HG02884 (cell line): ENCODE data around the gene CENPL.
"Not testable (repeated sequence)": the region's sequence is repeated elsewhere in the genome, so short reads cannot be mapped to it uniquely, and the experiment has no call there.

Source experiments
- ATAC-seq: cut with Tn5 transposase; IDR thresholded peaks from one replicate; pipeline ENCODE4 v1.9.1; 2021; ENCODE audit warnings: mild to moderate bottlenecking, moderate library complexity; ENCODE audit not compliant: unreplicated experiment

Gene CENPL

GRCh38 chr1:173764331-173764730 lies 60.4 kb downstream of the CENPL start:
- ATAC-seq, result not testable (repeated sequence)

- ATAC-seq, result no peak
Observed at GRCh38 chr1:173758980-173759379, 65.7 kb downstream of the CENPL start.

- no peak for ATAC-seq
Observed at GRCh38 chr1:173758110-173758509, 66.6 kb downstream of the CENPL start.

DNA sequence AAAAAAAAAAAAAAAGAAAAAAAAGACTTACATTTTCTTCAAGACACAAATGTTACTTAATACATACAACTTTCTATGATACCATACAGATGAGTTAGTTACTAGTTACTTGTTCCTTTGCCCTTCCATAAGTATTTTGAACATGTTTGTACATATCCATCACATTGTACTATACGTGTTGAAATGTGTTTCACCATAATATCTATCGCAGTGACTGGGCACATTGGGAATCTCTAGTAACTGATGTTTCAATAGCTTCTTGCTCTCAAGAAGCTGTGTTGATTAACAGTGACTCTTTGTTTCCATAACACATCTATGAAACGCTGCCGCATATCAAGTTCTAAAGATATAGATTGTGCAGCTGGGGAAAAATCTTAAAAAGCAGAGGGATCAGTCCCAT lies 67.0 kb downstream of the CENPL start:
- no peak for ATAC-seq

DNA sequence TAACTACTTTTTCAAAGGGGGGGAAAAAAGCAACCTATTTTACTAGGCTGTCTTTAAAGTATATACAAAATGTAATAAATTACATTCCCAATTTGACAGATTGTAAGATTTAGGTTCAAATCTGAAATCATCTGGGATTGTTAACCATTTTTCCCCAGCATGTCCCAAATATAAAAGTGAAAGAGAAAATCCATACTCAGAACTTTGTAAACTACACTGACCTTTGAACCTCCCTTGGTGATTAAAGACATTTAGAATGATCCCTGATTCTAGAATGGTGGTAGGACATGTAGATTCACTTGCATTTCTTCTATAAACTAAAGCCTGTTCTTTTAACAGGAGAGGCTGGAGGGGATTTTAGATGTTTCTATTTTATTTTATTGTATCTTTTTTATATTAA lies 70.9 kb downstream of the CENPL start:
- ATAC-seq, result no peak
